HG02943 (cell line): Measurements from ENCODE around the gene ARID4B.
"Not testable (repeated sequence)": the region's sequence is repeated elsewhere in the genome, so short reads cannot be mapped to it uniquely, and the experiment has no call there.

Experiments used
- ATAC-seq: cut with Tn5 transposase; IDR thresholded peaks from one replicate; pipeline ENCODE4 v1.9.1; 2021; ENCODE audit warnings: mild to moderate bottlenecking, low read depth, moderate library complexity; ENCODE audit not compliant: unreplicated experiment

The ARID4B gene, protein sequence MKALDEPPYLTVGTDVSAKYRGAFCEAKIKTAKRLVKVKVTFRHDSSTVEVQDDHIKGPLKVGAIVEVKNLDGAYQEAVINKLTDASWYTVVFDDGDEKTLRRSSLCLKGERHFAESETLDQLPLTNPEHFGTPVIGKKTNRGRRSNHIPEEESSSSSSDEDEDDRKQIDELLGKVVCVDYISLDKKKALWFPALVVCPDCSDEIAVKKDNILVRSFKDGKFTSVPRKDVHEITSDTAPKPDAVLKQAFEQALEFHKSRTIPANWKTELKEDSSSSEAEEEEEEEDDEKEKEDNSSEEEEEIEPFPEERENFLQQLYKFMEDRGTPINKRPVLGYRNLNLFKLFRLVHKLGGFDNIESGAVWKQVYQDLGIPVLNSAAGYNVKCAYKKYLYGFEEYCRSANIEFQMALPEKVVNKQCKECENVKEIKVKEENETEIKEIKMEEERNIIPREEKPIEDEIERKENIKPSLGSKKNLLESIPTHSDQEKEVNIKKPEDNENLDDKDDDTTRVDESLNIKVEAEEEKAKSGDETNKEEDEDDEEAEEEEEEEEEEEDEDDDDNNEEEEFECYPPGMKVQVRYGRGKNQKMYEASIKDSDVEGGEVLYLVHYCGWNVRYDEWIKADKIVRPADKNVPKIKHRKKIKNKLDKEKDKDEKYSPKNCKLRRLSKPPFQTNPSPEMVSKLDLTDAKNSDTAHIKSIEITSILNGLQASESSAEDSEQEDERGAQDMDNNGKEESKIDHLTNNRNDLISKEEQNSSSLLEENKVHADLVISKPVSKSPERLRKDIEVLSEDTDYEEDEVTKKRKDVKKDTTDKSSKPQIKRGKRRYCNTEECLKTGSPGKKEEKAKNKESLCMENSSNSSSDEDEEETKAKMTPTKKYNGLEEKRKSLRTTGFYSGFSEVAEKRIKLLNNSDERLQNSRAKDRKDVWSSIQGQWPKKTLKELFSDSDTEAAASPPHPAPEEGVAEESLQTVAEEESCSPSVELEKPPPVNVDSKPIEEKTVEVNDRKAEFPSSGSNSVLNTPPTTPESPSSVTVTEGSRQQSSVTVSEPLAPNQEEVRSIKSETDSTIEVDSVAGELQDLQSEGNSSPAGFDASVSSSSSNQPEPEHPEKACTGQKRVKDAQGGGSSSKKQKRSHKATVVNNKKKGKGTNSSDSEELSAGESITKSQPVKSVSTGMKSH (N-terminal part only)

DNA sequence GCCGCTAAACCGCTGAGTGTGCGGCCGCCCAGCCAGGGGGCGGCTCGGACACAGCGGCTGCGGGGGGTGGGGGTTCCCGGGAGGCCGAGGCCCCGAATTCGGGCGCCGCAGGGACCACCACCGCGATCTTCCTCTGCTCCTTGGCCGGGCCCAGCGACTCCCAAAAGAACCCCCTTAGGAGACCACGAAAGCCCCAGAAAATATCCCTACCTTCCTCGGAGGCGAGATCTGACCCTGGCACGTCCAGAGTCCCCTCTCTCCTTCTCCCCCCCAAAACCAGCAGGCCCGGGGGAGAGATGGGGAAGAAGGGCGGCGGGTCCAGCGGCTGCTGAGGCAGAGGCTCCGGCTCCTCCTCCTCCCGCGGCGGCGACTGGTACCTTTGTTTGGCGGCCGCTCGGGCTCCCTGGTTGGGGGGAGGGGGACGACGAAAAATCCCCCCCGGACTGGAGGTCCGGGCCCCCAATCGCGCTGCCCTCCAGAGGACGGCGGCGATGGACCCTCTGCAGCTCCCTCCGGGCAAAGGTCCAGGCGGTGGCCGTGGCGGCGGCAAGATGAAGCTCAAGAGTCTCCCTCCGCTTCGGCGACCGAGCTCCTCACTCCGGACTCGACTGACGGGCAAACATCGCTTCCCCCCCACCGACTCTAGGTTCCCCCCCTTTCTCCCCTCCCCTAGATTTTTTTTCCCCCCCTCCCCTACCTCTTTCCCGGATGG, at the start of gene ARID4B:
ARID4B (minus strand) TSS at position 621 of the 712 bp plus-strand sequence. CDS start 1,260 bp downstream, outside the sequence.
- ATAC-seq, result peak; percentile 2

DNA sequence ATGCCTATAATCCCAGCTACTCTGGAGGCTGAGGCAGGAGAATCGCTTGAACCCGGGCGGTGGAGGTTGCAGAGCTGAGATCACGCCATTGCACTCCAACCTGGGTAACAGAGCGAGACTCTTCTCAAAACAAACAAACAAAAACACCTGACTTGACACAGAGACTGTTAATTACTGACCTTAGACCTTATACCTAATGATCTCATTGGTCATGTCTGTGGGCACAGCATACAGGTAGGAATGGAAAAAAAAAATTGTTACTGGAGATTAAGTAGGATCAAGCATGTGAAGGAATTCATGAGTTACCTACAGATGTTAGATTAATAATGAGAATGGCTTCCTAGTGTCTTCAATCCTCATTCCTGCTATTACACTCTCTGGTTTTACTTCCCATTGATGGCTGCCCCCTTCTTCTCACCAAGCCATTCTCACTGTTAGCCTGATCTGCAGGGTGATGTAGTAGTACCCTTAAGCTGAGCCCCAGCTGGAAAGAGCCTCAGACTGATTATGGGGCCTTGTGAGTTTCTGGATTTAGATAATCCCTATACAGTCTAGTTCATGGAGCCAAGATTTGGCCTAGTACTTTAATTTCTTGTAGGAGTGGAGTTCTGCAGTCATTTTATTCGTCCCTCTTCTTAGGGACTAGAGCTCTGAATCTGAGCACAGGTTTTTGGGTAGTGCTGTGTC, 48.1 kb upstream of the ARID4B start:
- no peak for ATAC-seq

DNA sequence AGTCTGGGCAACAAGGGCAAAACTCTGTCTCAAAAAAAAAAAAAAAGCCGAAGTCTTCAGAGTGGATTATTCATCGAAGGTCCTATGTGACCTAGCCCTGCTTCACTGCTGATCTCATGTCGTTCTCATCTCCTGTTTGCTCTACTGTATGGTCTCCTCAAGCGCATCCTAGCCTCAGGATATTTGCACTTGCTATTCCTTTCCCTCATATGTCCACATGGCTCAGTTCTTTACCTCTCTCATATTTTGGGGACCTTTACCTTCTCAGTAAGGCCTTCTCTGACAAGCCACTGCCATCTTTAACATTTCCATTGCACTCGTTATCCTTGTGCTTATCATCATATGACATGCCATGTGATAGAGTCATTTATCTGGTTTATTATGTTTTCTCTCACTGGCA, 41.8 kb upstream of the ARID4B start:
- ATAC-seq, result no peak

DNA sequence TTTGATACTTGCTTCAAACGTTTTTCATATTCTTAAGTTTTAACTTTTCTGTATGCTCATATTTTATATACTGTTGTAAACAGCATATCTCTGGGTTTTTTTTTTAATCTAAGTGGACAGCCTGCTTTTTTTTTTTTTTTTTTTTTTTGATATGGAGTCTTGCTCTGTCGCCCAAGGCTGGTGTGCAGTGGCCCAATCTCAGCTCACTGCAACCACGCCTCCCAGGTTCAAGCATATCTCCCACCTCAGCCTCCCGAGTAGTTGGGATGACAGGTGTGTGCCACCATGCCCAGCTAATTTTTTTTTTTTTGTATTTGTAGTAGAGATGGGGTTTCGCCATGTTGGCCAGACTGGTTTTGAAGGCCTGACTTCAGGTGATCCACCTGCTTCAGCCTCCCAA, 40.4 kb upstream of the ARID4B start:
- no peak for ATAC-seq

DNA sequence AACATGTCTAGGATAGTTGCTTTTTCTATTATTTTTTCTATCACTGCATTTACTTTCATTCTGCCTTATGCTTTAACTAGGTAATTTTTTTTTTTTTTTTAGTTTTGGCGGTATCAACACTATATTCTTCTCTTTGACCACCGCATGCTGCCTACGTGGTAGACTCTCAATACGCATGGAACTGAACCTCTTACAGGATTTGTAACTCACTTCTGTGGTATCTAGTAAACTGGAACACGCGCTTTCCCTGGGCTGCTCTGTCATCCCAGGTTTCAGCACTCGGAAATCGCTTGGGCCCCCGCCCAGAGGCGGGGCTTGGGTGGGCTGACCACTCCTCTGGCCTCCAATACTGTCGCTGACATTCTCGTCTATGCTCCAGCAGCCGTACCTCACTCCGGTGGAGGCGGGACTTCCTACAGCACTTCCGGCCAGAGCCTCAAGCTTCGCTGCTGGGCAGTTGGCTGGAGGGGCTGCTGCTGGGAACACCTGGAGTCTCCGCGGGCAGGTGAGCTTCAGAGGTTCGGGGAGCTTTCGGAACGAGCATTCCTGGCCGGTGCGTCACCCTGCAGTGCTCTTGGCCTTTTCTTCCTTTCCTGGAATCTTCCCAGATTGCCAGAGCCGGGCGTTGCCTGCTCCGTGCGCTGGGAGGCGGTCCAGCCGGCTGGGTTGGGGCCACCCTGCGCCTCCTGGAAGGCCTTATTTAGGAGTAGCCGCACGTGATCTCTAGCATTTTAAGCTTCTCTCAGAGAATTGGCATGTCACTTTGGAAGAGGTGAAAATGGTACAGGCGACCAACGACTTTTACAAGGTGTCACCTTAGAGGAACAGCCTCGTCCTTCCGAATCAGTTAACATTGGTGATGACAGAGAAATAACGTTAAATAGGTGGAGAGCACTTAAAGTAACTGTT, 39.3 kb upstream of the ARID4B start, which contains the start of gene TBCE:
TBCE (plus strand) TSS at position 428 of the 909 bp plus-strand sequence. CDS start 12,623 bp downstream, outside the sequence.
- ATAC-seq, result peak; percentile 100

DNA sequence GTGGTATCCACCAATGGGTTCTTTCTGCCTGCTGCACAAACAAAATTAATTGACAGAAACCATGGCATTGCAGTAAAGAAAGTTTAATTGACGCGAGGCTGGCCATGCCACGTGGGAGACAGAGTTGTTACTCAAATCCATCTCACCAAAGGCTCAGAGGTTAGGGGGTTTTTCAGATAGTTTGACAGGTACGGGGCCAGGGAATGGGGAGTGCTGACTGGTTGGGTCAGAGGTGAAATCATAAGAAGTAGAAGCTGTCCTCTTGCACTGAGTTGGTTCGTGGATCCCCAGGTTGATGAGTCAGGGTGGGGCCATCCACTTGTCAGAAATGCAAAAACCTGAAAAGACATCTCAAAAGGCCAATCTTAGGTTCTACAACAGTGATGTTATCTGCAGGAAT, 38.3 kb upstream of the ARID4B start:
- no peak for ATAC-seq

DNA sequence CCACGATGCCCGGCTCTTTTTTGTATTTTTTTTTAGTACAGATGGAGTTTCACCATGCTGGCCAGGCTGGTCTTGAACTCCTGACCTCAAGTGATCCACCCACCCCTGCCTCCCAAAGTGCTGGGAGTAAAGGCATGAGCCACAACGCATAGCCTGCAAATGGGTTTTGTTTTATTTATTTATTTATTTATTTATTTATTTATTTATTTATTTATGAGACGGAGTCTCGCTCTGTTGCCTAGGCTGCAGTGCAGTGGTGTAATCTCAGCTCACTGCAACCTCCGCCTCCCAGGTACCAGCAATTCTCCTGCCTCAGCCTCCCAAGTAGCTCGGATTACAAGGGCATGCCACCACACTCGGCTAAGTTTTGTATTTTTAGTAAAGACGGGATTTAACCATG, 36.2 kb upstream of the ARID4B start:
- ATAC-seq, result not testable (repeated sequence)

DNA sequence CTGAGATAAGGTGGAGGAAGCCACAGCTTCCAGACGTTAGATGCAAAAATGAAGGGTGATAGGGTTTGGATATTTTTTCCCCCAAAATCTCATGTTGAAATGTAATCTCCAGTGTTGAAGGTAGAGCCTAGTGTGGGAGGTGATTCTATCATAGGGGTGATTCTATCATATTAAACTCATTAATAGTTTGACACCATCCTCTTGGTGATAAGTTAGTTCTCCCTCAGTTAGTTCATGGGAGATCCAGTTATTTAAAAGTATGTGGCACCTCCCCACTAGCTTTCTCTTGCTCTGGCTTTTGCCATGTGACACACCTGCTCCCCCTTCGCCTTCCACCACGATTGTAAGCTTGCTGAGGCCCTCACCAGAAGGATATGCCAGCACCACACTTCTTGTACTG, 30.9 kb upstream of the ARID4B start:
- ATAC-seq, result no peak

DNA sequence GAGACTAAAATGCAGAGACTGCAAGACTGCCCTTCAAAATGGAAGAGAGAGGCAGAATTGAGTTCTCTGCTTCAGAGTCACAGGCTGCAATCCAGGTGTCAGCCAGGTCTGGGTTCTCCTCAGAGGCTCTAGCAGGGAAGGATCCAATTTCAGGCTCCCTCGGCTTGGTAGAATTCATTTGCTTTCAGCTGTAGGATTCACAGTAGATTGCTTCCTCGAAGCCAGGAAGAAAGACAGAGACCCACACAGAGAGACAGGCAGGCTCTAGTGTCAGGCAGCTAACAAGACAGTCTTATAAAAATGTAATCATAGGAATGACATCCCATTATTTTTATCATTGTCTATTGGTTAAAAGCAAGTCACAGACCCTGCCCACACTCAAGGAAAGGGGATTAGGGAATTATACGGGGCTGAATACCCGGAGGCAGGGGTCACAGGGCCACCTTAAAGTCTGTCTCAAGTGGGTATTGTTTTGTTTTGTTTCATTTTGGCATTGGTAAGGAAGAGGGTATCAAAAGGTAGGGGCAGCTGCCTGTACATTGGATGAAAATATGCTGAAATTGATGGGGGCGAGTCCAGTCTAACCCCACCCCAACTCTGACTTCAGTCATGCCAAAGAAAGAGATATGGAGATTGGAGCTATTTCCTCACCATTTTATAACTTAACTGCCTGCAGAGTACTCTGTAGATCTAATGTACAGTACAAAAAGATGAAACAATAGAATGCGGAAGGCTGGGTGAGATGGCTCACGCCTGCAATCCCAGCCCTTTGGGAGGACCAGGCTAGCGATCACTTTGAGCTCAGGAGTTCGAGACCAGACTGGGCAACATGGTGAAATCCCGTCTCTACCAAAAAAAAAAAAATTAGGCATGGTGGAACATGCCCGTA, 29.8 kb upstream of the ARID4B start:
- ATAC-seq, result no peak

DNA sequence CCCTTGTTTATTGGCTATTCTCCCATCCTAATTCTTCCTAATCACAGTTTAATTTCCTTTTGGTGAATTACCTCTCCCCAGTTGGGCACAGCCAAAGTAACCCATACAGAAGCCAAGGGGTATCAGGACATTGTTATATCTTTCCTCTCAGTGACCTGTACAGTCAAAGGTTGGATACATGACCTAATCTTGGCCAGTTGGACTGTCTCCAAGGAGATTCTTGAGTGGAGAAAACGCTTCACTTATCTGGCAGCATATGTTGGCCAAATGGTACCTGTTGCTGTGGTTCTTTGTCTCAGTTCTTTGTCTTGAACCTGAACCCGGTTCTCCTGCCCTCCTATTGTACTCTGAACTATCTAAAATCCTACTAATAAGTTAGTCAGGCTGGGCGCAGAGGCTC, 23.9 kb upstream of the ARID4B start:
- ATAC-seq, result no peak

DNA sequence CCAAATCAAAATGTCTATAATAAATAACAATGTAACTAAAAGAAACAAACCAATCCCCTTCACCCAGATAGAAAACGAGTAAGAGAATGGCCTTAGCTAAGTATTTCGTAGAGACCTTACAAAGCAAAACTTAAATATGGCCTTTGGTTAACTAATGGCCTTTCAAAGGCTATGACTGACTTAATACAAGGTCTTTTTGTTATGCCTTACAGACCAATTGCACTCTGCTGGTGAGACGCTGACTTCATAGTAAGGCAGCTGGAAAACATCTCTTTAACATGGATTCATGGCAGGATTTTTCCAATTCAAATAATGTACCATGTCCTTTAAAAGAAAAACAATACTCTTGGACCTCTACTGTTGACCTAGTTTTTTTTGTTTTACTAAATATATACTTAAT, 23.5 kb upstream of the ARID4B start:
- ATAC-seq, result no peak

DNA sequence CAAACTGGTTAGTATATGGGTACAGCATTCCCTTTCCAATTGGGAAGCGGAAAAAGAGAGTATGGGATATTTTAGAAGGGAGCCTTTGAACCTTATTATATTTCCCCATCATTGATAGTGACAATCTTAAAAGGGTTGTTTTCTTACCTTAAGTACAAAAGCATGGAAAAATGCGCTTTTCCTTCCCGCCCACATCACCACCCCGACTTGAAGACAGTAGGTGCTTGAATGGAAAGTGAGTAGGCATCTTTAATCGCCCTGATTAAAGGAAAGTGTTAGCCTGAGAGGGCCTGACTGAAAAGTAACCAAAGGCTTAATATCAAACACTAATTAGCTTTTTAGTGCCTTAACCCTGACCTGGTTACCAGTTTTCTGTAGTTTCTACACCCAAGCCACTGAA, 15.7 kb upstream of the ARID4B start:
- no peak for ATAC-seq

DNA sequence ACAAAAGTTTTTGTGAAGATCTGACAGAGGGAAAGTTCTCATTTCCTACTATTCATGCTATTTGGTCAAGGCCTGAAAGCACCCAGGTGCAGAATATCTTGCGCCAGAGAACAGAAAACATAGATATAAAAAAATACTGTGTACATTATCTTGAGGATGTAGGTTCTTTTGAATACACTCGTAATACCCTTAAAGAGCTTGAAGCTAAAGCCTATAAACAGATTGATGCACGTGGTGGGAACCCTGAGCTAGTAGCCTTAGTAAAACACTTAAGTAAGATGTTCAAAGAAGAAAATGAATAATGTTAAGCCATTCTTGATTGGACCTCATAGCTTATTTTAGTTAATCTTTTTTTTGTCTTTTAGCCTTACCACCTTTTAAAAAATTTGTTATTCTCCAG, 14.5 kb upstream of the ARID4B start:
- ATAC-seq, result no peak

DNA sequence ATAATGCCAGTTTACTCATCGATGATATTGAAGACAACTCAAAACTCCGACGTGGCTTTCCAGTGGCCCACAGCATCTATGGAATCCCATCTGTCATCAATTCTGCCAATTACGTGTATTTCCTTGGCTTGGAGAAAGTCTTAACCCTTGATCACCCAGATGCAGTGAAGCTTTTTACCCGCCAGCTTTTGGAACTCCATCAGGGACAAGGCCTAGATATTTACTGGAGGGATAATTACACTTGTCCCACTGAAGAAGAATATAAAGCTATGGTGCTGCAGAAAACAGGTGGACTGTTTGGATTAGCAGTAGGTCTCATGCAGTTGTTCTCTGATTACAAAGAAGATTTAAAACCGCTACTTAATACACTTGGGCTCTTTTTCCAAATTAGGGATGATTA, 14.1 kb upstream of the ARID4B start:
- ATAC-seq, result no peak

DNA sequence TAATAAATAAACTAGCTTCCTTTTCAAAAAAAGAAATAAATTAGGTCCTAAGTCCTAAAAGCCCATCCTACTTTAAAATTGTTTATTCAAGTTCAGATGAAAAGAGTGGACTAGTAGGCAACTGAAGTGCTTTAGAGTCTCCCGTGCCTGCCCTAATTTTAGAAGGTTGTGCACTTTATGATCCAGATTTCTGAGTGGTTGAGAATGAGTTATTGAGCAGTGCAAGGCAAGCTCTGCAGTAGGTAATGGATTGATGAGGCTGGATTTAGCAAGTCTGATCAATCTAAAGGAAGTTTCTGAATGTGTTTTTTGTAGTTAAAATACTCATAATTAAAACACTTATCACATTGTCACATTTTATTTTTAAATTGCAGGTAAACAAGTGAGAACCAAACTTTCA, 13.4 kb upstream of the ARID4B start:
- ATAC-seq, result no peak

DNA sequence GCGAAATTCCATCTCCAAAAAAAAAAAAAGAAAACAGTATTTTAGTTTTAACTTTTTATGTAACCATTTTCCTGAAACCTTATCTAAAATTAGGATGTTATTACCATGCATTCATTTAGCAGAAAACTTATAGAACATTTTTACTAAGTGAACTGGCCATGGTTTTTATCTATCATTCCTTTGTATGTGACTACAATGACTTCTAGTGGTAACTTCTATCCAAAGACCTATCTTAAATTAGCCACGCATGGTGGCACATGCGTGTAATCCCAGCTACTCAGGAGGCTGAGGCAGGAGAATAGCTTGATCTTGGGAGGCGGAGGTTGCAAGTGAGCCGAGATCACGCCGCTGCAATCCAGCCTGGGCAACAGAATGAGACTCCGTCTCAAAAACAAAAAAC, 11.8 kb upstream of the ARID4B start:
- no peak for ATAC-seq

DNA sequence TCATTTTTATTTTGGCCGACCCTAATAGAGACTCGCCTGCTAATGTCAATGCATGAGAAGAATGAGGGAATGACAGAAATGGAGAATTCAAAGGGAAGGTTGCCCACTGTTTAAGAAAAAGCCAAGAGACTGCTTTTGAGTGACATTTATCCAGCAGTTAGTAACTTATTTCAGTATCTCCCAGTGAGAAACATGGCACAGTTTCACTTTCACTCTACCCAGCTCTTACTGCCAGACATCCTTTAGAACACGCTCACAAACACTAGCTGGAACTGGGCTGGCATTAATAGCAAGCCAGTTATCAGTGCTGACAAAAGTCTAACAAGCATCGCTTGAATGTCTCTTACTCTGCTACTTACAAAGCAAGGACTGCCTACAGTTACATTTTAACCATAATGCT, 8.9 kb upstream of the ARID4B start:
- ATAC-seq, result no peak

DNA sequence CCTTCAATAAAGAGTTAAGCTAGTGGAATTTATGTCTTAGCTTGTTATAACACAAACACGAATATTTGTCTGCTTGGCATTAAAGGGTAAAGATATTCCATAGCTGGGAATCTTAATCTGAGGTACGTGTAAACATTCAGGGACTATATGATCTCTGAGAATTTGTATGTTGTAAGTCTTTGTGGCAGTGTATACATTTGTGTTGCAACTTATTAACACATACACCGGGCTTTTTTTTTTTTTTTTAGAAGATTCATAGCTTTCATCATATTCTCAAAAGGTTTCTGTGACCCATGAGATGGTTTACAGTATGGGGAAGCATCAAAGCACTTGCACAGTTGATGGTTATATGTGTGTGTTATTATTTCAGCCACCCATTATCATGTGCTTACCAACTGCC, 3.4 kb upstream of the ARID4B start:
- ATAC-seq, result no peak
